Neural cell (in vitro differentiated cells): ENCODE results near the gene FECH. TPM values are rescaled to one million over a fixed set of nuclear protein-coding genes. Genes with fewer than 3 reads are reported as not detected.

Experiments used
- H2AFZ ChIP-seq: fragments of 200-600, 300-800 bp; sonication (generic), shearing (Covaris generic); 2 replicates; pipeline ENCODE4 v1.6.0; 2014; ENCODE audit warnings: low read depth, mild to moderate bottlenecking, antibody characterized with exemption, low read length, moderate library complexity
- H3F3A ChIP-seq: fragments of 200-600 bp; shearing (Covaris generic); 2 replicates; pipeline ENCODE4 v1.6.1; 2016; ENCODE audit warnings: mild to moderate bottlenecking, moderate library complexity, mixed read lengths, antibody characterized with exemption, low read length; ENCODE audit not compliant: insufficient read depth, poor library complexity, severe bottlenecking
- H3K27ac ChIP-seq: fragments of 200-600, 300-800 bp; sonication (generic), shearing (Covaris generic); 2 replicates; pipeline ENCODE4 v1.5.1; 2014; ENCODE audit warnings: mild to moderate bottlenecking, low read length, moderate library complexity
- H3K27me3 ChIP-seq: fragments of 300-800, 200-600 bp; sonication (generic), shearing (Covaris generic); 2 replicates; pipeline ENCODE4 v1.6.0; 2014; ENCODE audit warnings: mild to moderate bottlenecking, low read depth, low read length, moderate library complexity; ENCODE audit not compliant: insufficient read depth
- H3K36me3 ChIP-seq: fragments of 300-800, 200-600 bp; sonication (generic), shearing (Covaris generic); 2 replicates; pipeline ENCODE4 v1.5.1; 2014; ENCODE audit warnings: mild to moderate bottlenecking, antibody characterized with exemption, low read length, moderate library complexity; ENCODE audit not compliant: insufficient read depth
- H3K4me2 ChIP-seq: fragments of 300-800, 200-600 bp; sonication (generic), shearing (Covaris generic); 2 replicates; pipeline ENCODE4 v1.6.0; 2014; ENCODE audit warnings: mild to moderate bottlenecking, low read length
- H3K4me3 ChIP-seq: fragments of 300-800, 200-600 bp; sonication (generic), shearing (Covaris generic); 2 replicates; pipeline ENCODE4 v1.5.1; 2014; ENCODE audit warnings: mild to moderate bottlenecking, low read length, moderate library complexity
- H3K79me2 ChIP-seq: fragments of 200-600 bp; shearing (Covaris generic); replicated peaks from 2 replicates; pipeline ENCODE4 v1.6.0; 2014; ENCODE audit warnings: mild to moderate bottlenecking, low read length, moderate library complexity; ENCODE audit not compliant: insufficient read depth
- H3K9ac ChIP-seq: fragments of 300-800, 200-600 bp; sonication (generic), shearing (Covaris generic); 2 replicates; pipeline ENCODE4 v1.6.1; 2016; ENCODE audit warnings: mild to moderate bottlenecking, low read length, mixed read lengths
- H3K9me2 ChIP-seq: fragments of 200-600 bp; shearing (Covaris generic); 2 replicates; pipeline ENCODE4 v1.6.1; 2016; ENCODE audit warnings: mild to moderate bottlenecking, low read length, mixed read lengths; ENCODE audit not compliant: insufficient read depth
- H3K9me3 ChIP-seq: fragments of 200-600, 300-800 bp; sonication (generic), shearing (Covaris generic); 2 replicates; pipeline ENCODE4 v1.6.1; 2016; ENCODE audit warnings: mild to moderate bottlenecking, mixed run types, low read length, moderate library complexity, mixed read lengths
- H4K20me1 ChIP-seq: fragments of 200-600 bp; shearing (Covaris generic); 2 replicates; pipeline ENCODE4 v1.6.1; 2016; ENCODE audit warnings: mild to moderate bottlenecking, mixed run types; ENCODE audit not compliant: insufficient read depth
- CTCF ChIP-seq: fragments of 450-650 bp; IDR thresholded peaks from 2 replicates; pipeline ENCODE4 v1.5.1; 2014; ENCODE audit warnings: antibody characterized with exemption, mild to moderate bottlenecking, moderate library complexity; ENCODE audit not compliant: poor library complexity, severe bottlenecking
- EP300 ChIP-seq: fragments of 450-650 bp; conservative IDR thresholded peaks from 2 replicates; pipeline ENCODE4 v1.6.1; 2014; ENCODE audit warnings: antibody characterized with exemption, mild to moderate bottlenecking, moderate library complexity; ENCODE audit not compliant: poor library complexity, severe bottlenecking
- EZH2 ChIP-seq: fragments of 200-600, 300-800 bp; shearing (Covaris generic), sonication (generic); IDR thresholded peaks from 2 replicates; pipeline ENCODE4 v1.6.1; 2014; ENCODE audit warnings: antibody characterized with exemption, low read length, borderline replicate concordance, mild to moderate bottlenecking; ENCODE audit not compliant: insufficient read depth, poor library complexity, severe bottlenecking
- MXI1 ChIP-seq: fragments of 450-650 bp; conservative IDR thresholded peaks from 2 replicates; pipeline ENCODE4 v1.6.1; 2014; ENCODE audit warnings: antibody characterized with exemption, mild to moderate bottlenecking; ENCODE audit not compliant: poor library complexity, severe bottlenecking
- POLR2AphosphoS5 ChIP-seq: IDR thresholded peaks from 2 replicates; pipeline ENCODE4 v1.6.1; 2012
- RAD21 ChIP-seq: fragments of 450-650 bp; conservative IDR thresholded peaks from 2 replicates; pipeline ENCODE4 v1.6.1; 2014; ENCODE audit warnings: antibody characterized with exemption, mild to moderate bottlenecking, moderate library complexity
- REST ChIP-seq: IDR thresholded peaks from 2 replicates; pipeline ENCODE4 v1.6.1; 2012; ENCODE audit warnings: borderline replicate concordance
- SMC3 ChIP-seq: fragments of 450-650 bp; conservative IDR thresholded peaks from 2 replicates; pipeline ENCODE4 v1.6.1; 2014; ENCODE audit warnings: antibody characterized with exemption, mild to moderate bottlenecking, moderate library complexity; ENCODE audit not compliant: poor library complexity
- TAF1 ChIP-seq: IDR thresholded peaks from 2 replicates; pipeline ENCODE4 v1.6.1; 2012; ENCODE audit warnings: low read depth
- polyA plus RNA-seq: library from polyadenylated mRNA; depleted of rRNA; stranded (reverse); fragments of >200 nt; gene quantifications from 2 replicates; pipeline ENCODE4 v1.2.3, GENCODE V29; 2014

Gene FECH
- polyA plus RNA-seq, 1 donor from 2014 or later, result 17.1 TPM

GRCh38 chr18:57539702-57540101 lies 46.8 kb downstream of the FECH start:
- H3K4me3 ChIP-seq, result no peak overlapping the region
- no peak overlapping the region for H3K9ac ChIP-seq
- no peaks in the 10 kb centered on the region for H3K79me2 ChIP-seq
- H3K27ac ChIP-seq, result no peak overlapping the region
- H4K20me1 ChIP-seq, result no peaks in the 10 kb centered on the region
- H3K27me3 ChIP-seq, result no peaks in the 10 kb centered on the region
- H3K9me3 ChIP-seq, result no peaks in the 10 kb centered on the region
- no peaks in the 10 kb centered on the region for H3K36me3 ChIP-seq
- H3F3A ChIP-seq, result no peaks in the 10 kb centered on the region
- no peak overlapping the region for H2AFZ ChIP-seq
- TF ChIP-seq REST, result no peak
- no peak for TF ChIP-seq SMC3
- no peak for TF ChIP-seq TAF1
- TF ChIP-seq RAD21, result no peak
- no peak for TF ChIP-seq MXI1
- TF ChIP-seq POLR2AphosphoS5, result no peak
- TF ChIP-seq EZH2, result no peak
- no peak for TF ChIP-seq EP300
- no peak for TF ChIP-seq CTCF
- H3K4me2 ChIP-seq, result no peak overlapping the region
- H3K9me2 ChIP-seq, result no peaks in the 10 kb centered on the region

- Histone ChIP-seq H3K4me2 (no peak overlapping the region), H2AFZ (no peak overlapping the region), H4K20me1 (no peaks in the 10 kb centered on the region), H3K9me3 (no peaks in the 10 kb centered on the region), H3K9me2 (no peaks in the 10 kb centered on the region), H3K27me3 (no peaks in the 10 kb centered on the region), H3K9ac (no peak overlapping the region), H3K36me3 (no peaks in the 10 kb centered on the region), H3K4me3 (no peak overlapping the region), H3F3A (no peaks in the 10 kb centered on the region), H3K27ac (no peak overlapping the region), H3K79me2 (no peaks in the 10 kb centered on the region)
- TF ChIP-seq SMC3 (no peak), REST (no peak), CTCF (no peak), EP300 (no peak)
Observed at GRCh38 chr18:57538614-57539013, 47.9 kb downstream of the FECH start.
